HCEC 1CT (cell line): ENCODE data around the gene SMTNL2.

Experiments
- DNase-seq: peaks from one replicate; pipeline ENCODE4 v3.0.0-alpha.2; 2017

Gene SMTNL2

DNA sequence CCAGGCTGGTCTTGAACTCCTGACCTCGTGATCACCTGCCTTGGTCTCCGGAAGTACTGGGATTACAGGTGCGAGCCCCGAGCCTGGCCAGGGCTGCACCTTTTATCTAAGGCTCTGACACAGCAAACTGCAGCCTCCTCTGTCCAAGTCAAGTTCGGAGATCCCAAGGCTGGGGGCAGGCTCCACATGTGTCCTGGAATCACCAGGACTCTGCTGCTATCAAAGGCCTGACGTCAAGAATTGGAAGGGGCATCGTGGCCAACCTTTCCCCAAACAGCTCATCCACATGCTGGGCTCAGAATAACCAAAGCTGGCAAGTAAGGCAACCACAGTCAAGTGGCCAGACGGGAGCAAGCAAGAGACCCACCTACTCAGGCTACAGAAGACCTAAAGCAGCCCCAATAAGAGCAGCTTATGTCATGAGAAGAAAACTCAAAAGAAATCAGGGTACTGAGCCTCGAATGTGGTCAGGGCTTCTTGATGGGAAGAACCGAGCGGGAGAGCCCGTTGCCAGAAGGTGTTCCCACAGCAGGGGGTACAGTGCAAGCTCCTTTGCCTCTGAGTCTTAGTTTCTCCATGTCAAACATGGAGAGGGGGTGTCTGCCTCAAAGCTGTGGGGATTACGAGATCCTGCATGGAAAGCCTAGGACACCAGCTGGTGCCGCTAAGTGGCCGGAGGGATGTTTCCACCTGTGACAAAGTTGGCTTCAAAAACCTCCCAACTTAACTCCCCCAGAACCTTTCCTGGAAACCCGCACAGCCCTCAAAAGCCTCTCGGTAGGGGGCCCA lies 37.0 kb upstream of the SMTNL2 start:
- DNase-seq, result no peak

DNA sequence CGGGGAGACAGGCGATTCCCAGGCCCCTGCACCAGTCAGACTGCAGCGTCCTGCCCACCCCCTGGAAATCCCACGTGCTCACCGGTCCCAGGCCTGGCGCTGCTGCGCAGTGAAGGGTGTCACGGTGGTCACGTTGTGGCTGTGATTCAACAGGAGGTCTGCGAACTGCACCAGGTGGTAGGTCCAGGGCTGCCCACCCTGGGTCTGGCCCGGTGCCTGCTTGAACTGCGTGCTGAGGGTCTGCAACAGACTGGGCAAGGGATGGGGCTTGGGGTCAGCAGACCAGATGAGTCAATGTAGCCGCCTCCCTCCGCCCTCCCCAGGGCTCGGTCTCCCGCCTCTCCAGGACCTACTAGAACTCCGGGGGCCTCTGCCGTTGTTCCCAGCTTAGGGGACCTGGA lies 36.3 kb upstream of the SMTNL2 start:
- DNase-seq, result no peak

DNA sequence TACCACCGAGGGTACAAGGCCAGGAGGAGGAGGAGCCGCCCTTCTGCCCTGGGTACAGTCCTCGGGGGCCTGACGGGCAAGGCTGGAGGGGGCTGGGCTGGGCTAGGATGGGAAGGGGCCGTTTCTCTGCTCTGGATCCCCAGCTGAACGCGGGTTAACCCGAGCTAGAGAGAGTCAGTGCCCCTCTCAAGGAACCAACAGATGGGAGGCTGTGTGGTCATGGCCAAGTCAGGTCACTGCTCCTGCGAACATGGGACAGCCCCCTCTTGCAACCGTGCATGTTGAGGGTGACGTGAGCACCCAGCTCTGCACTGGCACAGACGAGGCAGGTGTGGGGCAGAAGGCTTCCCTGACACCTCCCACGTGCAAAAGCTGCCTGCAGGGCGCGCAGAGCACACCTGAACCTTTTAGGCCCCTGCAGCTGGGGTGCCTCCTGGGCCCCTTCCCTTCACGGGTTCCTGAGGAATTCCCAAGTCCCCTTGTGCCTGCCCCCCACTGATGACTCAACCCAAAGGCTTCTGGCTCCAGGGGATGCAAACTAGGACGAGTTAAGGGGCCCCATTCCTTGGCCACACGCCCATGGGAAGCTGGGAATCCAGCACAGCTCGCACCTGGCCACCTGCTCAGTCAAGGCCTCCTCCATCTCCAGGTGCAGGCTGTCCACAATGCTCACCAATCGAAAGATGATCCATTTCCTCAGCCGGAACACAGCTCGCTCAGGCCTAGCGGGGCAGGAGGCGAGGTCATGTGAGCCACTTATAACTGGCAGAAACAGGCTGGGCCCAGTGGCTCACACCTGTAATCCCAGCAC lies 35.4 kb upstream of the SMTNL2 start:
- no peak for DNase-seq

DNA sequence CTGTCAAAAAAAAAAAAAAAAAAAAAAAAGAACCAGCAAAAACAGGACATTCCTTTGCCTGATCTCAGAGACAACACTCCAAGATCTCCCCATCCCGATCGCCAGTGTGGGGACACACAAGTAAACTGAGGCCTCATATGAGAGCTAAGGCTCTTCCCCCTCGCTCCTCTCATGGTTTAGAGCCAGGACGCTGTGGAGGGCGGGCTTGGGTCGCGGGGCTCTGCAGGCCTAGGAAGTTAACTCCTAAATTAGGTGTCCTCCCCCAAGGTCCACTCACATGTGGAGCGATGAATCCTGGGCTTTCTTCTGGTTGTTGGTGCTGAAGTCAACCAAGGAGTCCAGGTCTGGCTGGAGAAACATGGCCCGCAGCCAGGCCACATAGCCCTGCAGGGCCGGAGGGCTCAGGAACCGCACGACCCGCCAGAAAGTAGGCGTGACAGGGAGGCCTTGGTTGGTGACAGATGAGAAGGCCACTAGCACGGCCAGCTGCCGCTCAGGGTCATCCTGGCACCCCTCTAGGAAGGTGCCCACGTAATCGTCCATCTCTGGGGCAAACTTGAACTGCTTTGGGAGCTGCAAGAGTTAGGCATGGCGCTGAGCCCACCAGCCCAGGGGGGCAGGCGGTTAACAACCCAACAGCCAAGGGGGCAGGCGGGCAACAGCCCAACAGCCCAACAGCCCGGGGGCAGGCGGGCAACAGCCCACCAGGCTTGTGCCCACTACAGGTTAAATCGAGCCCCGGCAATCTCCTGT lies 34.4 kb upstream of the SMTNL2 start:
- no peak for DNase-seq

DNA sequence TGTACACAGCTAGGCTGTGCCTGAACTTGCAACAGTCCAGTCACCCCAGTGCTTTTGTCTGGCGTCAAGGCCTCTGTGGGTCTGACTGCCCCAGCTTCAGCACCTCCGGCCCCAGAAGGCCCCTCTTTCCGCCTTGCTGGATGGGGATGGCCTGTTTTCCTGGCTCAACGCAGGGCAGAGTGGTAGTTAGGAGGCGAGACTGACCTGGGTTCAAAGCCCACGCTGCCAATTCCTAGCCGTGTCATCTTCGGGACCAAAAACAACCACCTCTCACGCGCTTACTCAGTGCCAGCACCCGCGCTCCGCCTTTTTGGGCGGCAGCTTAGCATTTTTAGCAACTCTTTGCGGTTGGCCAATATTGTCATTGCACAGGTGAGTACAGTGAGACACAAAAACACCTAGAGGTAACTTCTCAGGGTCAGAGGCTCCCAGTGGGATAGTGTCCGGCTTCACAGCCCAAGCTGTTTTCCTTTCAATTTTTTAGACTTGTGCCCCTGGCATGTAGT lies 33.7 kb upstream of the SMTNL2 start:
- DNase-seq, result no peak

DNA sequence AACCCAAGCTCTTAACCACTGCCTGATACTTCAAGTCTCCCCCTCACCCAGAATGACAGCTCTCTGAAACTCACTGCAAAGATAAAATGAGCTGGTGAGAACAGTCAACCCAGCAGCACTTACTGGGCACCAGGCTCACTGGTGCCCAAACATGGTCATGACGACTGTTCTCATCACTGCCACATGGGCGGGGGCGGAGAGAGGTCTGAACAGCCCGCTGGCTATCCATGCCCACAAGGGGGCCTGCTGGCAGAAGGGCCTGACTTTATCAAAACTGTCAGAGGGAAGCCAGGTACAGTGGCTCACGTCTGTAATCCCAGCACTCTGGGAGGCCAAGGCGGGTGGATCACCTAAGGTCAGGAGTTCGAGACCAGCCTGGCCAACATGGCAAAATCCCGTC lies 33.2 kb upstream of the SMTNL2 start:
- peak; percentile 13 for DNase-seq

DNA sequence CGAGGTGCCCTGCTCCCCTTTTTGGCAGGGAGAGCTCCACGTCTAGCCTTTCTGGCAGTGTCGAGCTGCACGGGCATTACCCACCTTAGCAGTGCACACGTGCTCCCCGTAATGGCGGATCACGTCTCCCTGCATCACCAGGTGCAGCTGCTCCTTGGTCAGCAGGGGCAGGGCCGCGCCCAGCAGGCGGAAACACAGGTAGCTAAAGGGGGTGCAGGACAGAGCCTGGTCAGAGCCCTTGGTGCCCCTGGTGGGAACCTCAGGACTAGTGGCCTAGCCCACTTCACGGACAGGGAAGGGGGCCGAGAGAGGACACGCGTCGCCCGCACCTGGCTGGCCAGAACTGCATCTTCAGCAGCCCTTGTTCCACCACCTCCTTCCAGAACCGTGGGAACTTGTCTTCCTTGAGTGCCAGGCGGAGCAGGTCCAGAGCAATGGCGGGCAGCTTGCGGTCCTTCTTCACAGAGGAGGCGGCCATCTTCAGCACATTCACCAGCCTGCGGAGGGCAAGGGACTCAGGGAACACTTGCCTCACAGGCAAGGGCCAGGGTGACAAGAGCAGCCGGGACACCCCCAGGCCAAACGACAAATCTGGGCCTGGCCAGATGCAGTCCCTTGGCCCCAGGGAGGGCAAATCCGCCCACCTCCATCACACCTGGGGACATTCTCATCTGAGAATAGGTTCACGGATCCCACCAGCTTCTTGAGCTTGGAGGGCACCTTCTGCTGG lies 32.4 kb upstream of the SMTNL2 start:
- no peak for DNase-seq

DNA sequence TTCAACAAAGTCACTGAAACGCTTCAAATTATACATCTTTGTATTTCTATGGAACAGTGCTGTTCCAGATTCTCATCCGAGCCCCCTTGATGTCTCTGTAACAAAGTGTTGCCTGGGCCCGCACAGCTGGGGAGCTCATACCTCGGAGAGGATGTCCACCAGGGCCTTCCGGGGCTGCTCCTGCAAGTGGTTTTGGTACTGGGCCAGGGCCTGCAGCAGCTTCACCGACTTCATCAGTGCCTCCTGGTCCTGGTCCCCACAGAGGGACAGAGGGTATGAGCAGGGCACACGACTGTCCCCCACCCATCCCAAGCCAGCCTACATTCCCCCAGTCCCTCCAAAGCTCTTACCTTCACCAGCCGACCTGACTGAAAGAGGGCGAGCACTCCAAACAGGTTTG lies 30.7 kb upstream of the SMTNL2 start:
- DNase-seq, result no peak

DNA sequence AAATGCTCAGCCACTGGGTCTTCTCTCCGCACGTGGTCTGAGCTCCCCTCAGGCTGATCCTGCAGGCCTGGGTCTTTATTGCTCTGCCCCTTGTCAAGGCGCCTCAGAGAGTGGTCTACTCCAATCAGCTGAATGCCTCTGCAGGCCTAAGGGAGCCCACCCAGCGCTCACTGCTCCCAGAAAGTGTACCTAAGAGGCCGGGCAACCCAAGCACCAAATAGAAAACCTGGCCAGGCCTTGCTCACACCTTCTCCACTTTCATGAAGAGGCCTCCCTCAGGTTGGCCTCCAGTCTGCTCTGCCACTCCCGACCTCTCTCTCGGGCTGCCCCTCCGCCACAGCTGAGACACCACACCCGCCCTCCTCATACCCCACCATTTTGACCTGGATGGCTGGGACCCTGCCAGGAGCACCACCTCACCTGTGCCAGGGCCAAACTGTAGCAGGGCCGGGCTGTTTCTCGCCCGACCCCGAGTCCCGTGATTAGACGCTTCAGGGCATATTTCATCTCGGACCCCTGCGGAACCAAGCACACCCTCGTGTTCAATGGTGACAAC lies 29.8 kb upstream of the SMTNL2 start:
- no peak for DNase-seq

DNA sequence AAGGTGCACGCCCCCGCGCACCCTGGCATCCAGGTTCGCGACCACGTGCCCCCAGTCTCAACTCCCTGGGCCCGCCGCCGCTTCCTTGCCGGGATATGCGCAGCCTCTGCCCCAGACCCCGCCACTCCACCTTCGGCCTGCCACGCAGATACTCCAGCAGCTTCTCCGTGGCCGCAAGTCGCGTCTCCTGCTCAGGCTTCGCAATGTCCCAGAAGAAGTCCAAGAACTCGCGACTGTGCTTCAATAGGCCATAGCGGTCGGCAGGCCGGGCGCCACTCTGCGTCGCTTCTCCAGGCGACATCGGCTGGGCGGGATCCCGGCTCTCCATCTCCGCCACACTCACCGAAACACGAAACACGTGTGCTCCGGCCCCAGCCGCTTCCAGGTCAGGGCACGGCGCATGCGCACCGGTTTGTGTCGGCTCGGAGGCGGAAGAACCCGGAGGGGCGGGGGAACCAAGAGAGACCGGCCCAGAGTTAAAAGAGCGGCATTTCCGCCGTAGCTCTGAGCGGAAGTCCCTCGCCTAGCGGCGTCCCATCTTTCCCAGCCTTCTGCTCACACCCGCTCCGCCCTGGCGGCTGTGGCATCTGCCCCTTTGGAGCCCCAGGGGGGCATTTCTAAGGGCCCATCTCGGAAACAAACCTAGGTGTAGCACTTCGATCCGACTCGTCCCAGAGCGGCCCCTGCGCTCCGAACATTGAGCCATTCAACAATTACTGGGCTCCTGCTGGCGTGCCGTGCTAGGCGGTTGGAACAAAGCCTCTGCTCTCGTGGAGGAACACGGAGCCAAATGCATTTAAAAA lies 29.1 kb upstream of the SMTNL2 start, which contains the start of gene MYBBP1A:
MYBBP1A (minus strand) TSS at position 388 of the 803 bp plus-strand sequence; CDS start at position 328, 60 bp downstream.
- DNase-seq, result peak; percentile 92

DNA sequence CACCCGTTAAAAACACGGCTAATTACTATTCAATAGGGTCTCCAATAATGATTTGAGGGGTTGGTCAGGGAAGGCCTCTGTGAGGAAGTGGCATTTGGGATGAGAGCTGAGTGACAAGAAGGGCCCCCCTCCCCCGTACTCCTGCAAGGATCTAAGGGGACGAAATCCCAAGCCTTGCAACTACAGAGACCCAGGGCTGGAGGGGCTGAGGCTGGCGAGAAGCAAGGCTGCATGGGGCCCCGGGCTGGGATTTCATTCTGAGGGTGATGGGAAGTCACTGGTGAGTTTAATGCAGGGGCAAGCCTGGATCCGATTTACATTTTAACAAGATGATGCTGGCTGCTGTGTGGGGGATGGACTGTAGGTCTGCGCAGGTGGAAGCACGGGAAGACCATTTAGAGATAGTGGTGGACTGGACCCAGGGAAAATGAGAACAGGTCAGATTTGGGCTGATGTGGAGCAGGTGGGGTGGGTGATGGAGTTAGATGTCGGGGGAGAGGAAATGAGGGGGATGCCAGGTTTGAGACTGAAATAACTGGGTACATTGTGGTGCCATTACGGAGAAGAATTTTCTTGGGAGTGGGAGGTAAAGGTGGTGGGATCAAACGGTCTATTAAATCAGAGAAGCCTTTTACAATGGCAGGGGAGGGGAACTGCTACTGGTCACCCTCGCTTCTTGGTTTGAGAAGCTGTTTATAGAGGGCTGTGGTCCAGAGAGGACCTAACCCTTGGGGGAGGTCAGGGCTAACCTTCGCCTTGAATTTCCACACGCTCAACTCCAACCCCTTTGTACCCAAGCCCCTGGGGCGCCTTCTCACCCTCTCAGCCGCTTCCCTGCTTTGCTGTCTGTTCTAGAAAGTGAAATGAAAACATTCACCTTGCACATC lies 28.2 kb upstream of the SMTNL2 start:
- DNase-seq, result no peak

DNA sequence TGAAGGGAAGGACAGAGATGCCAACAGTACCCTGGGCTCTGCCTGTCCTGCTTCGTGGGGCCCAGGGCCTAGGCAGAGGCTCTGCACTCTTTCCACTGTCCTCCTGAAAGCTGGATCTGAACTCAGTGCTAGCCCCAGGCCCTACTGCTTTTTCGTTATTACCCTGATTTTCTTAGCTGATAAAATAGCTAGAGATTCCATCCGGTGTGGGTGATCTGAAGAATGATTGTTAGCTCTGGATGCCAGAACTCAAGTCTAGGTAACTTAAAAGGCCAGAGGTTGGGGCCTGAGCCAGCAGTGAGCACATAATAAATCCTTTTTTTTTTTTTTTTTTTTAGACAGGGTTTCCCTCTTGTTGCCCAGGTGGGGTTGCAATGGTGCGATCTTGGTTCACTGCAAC lies 27.3 kb upstream of the SMTNL2 start:
- no peak for DNase-seq

DNA sequence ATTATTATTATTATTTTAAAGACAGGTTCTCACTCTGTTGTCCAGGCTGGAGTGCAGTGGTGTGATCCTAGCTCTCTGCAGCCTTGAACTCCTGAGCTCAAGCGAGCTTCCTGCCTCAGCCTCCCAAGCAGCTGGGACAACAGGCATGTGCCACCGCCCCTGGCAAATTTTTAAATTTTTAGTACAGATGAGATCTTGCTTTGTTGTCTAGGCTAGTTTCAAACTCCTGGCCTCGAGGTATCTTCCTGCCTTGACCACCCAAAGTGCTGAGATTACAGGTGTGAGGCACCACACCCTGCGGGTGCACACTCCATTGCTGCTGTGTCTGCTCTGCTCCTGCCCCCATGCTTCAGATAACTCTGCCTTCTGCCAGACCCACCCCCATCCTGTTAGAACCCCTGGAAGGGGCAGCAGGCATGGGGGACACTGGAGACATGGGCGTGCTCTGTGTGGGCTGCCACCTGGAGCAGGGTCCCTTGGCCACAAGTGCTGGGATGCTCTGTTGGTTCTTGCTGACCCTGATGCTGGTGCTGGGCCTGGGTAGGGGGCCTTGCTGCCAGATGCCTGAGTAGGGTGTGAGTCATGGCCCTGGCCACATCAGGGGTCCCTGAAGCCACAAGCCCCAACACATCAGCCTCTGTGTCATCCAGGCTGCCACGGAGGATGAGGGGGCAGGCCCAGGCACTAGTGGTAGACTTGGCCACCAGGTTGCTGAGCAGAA lies 26.5 kb upstream of the SMTNL2 start:
- no peak for DNase-seq

DNA sequence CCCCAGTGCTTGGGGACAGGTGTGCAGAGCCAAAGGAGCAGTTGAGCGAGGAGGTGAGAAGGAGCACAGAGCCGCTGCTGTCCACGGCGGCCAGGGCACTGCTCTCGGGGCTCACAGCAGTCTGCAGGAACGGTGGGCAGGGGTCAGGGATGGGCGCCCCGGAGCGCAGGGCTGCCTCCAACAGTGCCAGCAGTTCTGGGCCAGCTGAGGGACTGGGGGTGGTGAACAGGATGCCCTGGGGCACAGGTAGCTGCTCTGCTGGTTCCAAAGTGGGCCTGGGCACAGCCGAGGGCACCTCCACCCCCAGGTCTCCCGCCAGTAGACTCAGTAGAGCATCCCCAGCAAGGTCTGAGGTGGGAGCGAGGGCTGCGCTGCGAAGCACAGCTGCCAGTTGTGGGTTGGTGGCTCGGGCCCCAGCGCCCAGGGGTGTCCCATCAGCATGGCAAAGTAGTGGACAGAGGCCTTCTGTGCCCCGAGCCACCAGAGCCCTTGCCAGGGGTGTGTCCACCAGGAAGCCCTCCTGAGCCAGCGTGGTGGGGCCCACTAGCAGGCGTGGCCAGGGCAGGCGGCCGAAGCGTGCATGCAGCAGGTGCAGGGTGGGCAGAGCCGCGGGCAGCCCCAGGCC lies 25.9 kb upstream of the SMTNL2 start:
- DNase-seq, result no peak

DNA sequence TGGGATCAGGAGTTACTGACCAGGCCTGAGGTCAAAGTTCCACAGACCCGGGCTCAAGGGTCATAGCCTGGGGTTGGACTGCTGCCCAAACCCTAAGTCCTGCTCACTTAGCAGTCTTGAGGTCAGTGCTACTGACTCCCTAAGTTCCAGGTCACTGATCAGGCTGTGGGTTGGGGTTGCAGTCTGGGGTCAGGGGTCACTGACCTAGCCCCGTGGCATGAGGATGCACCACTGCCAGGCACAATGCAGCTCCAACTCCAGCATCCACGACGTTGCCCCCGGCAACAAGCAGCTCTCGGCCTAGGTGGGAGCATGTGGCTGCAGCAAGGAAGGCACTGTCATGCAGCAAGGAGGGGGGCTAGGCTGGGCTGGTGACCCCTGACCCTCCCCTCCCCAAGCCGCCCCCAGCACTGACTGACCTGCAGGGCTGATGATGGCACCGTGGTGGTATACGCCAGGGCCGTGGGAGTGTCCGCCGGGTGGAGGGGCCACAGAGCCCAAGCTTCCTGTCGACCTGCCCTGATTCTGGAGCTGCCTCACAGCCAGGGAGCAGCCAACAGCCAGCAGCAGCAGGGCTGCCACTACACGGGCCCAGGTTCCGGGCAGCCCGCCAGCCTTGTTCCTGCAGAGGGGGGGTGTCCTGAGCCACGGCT lies 25.1 kb upstream of the SMTNL2 start:
- no peak for DNase-seq

DNA sequence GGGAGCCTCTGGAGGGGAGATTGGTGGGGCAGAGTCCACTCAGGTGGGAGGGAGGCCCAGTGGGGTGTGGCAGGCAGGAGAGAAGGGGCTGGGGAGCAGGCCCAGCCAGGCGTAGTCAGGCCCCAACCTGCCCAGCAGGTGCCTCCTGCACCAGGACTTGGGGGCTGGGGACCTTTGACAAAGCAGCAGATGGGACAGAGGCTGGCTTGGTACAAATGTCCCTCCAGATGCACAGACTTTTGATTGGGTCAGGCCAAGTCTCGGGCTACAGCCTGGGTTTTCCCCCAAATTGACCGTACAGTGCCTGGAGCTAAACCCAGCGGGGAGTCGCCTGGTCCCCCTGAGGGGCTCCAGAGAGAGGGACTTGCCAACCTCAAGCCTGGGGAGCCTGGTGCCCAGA lies 24.4 kb upstream of the SMTNL2 start:
- no peak for DNase-seq

DNA sequence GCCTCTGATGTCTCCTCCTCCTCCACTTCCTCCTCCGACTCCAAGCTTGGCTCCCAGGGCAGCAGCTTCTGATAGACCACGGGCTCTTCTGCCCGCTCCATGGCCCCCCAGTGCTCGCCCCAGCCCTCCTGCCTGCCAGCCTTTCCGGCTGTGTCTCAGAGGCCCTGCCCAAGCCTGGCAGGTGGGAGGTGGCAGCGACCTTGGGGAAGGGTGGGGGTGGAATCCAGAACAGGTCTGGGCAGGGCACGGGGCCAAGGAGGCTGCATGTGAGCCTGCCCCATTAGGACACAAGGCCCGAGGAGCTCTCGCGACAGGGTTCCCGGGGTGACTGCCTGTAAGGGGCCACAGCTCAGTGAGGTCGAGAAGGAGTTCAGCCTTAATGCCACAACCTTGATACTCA lies 23.9 kb upstream of the SMTNL2 start, which contains the start of gene GGT6:
GGT6 (minus strand) TSS at position 157 of the 400 bp plus-strand sequence; CDS start at position 101, 56 bp downstream.
- DNase-seq, result no peak

DNA sequence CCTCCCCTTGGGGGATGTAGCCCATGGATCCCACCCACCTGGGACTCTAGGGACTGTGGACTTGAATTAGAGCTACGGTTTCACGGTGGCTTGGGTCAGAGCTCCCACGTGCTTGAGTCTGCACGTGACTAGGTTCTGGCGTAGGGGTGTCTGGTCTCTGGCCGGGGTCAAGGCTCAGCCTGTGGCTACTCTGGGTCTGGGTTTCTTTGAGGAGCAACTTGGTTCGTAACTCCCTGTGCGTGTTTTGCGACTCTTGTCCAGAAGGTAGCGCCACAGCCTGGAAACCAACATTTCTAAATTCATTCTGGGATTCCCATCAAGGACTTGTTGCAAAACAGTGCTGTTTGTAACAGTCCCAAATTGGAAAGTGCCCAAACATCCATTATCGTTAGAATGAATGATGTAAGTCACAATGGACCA lies 23.5 kb upstream of the SMTNL2 start:
- DNase-seq, result no peak
